ENCODE data around the gene APOBEC3H.

- TF ChIP-seq CTCF (IDR thresholded peaks at IDR 0.05; ENCODE audit: poor library complexity): no peak
- TF ChIP-seq EZH2 (IDR thresholded peaks at IDR 0.05; ENCODE audit: borderline replicate concordance): no peak
- TF ChIP-seq EZH2phosphoT487 (IDR thresholded peaks at IDR 0.05; ENCODE audit: low read depth, severe bottlenecking, unreplicated experiment): no peak
Observed at GRCh38 chr22:39110631-39111561, 13.9 kb downstream of the APOBEC3H start.

Measured in hepatocyte (in vitro differentiated cells).